Activated CD4-positive, alpha-beta T cell treated with anti-CD3 and anti-CD28 coated beads for 4 hours (primary cell): ENCODE measurements around the gene EMILIN3.

Experiments used
- DNase-seq, 2 donors: peaks; one replicate each; pipeline ENCODE4 v3.0.0-alpha.2; 2020

The EMILIN3 gene

GRCh38 chr20:41363601-41364000 lies 3.0 kb downstream of the EMILIN3 start:
- DNase-seq: no peak

GRCh38 chr20:41362748-41363140 lies 3.9 kb downstream of the EMILIN3 start:
- DNase-seq: no peak

GRCh38 chr20:41361757-41362747 lies 4.6 kb downstream of the EMILIN3 start:
- no peak for DNase-seq

- no peak for DNase-seq
Measured at GRCh38 chr20:41360831-41361756, 5.5 kb downstream of the EMILIN3 start.

- no peak for DNase-seq
Measured at GRCh38 chr20:41359541-41360011, 7.0 kb downstream of the EMILIN3 start.

GRCh38 chr20:41358717-41359116 lies 7.9 kb downstream of the EMILIN3 start:
- no peak for DNase-seq

- DNase-seq: no peak
Measured at GRCh38 chr20:41358230-41358629, 8.4 kb downstream of the EMILIN3 start.

- DNase-seq: no peak
Measured at GRCh38 chr20:41357424-41358163, 9.0 kb downstream of the EMILIN3 start.

GRCh38 chr20:41356951-41357350 lies 9.7 kb downstream of the EMILIN3 start:
- DNase-seq: no peak

- no peak for DNase-seq
Measured at GRCh38 chr20:41355598-41356203, 10.9 kb downstream of the EMILIN3 start.

GRCh38 chr20:41355192-41355591 lies 11.4 kb downstream of the EMILIN3 start:
- DNase-seq: no peak

GRCh38 chr20:41353530-41353929 lies 13.1 kb downstream of the EMILIN3 start:
- no peak for DNase-seq

- DNase-seq: no peak
Measured at GRCh38 chr20:41352666-41353065, 14.0 kb downstream of the EMILIN3 start.

GRCh38 chr20:41352106-41352505 lies 14.5 kb downstream of the EMILIN3 start:
- no peak for DNase-seq

GRCh38 chr20:41350408-41350962 lies 16.1 kb downstream of the EMILIN3 start:
- DNase-seq: no peak

- DNase-seq: no peak
Measured at GRCh38 chr20:41349943-41350342, 16.7 kb downstream of the EMILIN3 start.

- DNase-seq: no peak
Measured at GRCh38 chr20:41349266-41349665, 17.4 kb downstream of the EMILIN3 start.

GRCh38 chr20:41348430-41349172 lies 18.0 kb downstream of the EMILIN3 start:
- DNase-seq: no peak

- DNase-seq: no peak
Measured at GRCh38 chr20:41347523-41348429, 18.8 kb downstream of the EMILIN3 start.

GRCh38 chr20:41345729-41346067 lies 20.9 kb downstream of the EMILIN3 start:
- DNase-seq: no peak
